PC-3 (cell line): Measurements from ENCODE around the gene SLC51A.

Experiments used
- CTCF ChIP-seq: fragments of 300-600 bp; sonication (generic); conservative IDR thresholded peaks from 2 replicates; pipeline ENCODE4 v1.5.1; 2017; ENCODE audit warnings: antibody characterized with exemption, low read depth, mild to moderate bottlenecking, low read length
- EZH2 ChIP-seq: fragments of 300-600 bp; sonication (generic); IDR thresholded peaks from one replicate; pipeline ENCODE4 v1.6.1; 2017; ENCODE audit warnings: antibody characterized with exemption, mild to moderate bottlenecking, low read length; ENCODE audit not compliant: unreplicated experiment
- EZH2phosphoT487 ChIP-seq: fragments of 300-600 bp; sonication (generic); IDR thresholded peaks from 2 replicates; pipeline ENCODE4 v1.6.1; 2018; ENCODE audit warnings: mild to moderate bottlenecking, antibody characterized with exemption, low read length, borderline replicate concordance

- TF ChIP-seq CTCF (no peak), EZH2 (no peak), EZH2phosphoT487 (no peak)
Measured at GRCh38 chr3:196177567-196177966, 38.8 kb upstream of the SLC51A start.
